Upper lobe of left lung (tissue), 6 donors: ENCODE results near the gene OGFOD3. TPM values are rescaled to one million over a fixed set of nuclear protein-coding genes. Genes with fewer than 3 reads are reported as not detected.
"Not testable (repeated sequence)": the region's sequence is repeated elsewhere in the genome, so short reads cannot be mapped to it uniquely, and the experiment has no call there.

Experiments used
- ATAC-seq, 2 donors: fragments of 200-7000 bp; cut with Tn5 transposase; one replicate each; pipeline ENCODE4 v1.9.1; 2022; ENCODE audit warnings: mild to moderate bottlenecking in 2 of 2, moderate library complexity in 2 of 2; ENCODE audit not compliant: low FRiP score in 2 of 2
- DNase-seq, 2 donors: peaks; one replicate each; pipeline ENCODE4 v3.0.0-alpha.2; 2019 to 2020
- H3K27ac ChIP-seq, 4 donors: fragments of 200-600 bp; sonication (generic); one replicate each; pipeline ENCODE4 v1.5.1; 2016 to 2019
- H3K27me3 ChIP-seq, 4 donors: fragments of 200-600 bp; sonication (generic); one replicate each; pipeline ENCODE4 v1.5.1; 2017 to 2019
- H3K36me3 ChIP-seq, 4 donors: fragments of 200-600 bp; sonication (generic); one replicate each; pipeline ENCODE4 v1.5.1; 2016 to 2019
- H3K4me1 ChIP-seq, 4 donors: fragments of 200-600 bp; sonication (generic); one replicate each; pipeline ENCODE4 v1.5.1; 2018 to 2019
- H3K4me3 ChIP-seq, 4 donors: fragments of 200-600 bp; sonication (generic); one replicate each; pipeline ENCODE4 v1.5.1; 2017 to 2019; ENCODE audit warnings: mild to moderate bottlenecking in 2 of 4, moderate library complexity in 1 of 4
- H3K9me3 ChIP-seq, 4 donors: fragments of 200-600 bp; sonication (generic); one replicate each; pipeline ENCODE4 v1.5.1; 2018 to 2019
- CTCF ChIP-seq, 6 experiments: fragments of 450-650 bp in 4 of 6; fragments of 200-600 bp in 2 of 6; sonication (generic) in 2 of 6; IDR thresholded peaks; one replicate each; pipeline ENCODE4 v1.5.1; 2016 to 2019; ENCODE audit warnings: antibody characterized with exemption in 6 of 6
- EP300 ChIP-seq, 4 donors: sonication (generic); formaldehyde crosslinking; IDR thresholded peaks; one replicate each; pipeline ENCODE4 v1.5.1; 2017; ENCODE audit warnings: antibody characterized with exemption in 4 of 4, control low read depth in 2 of 4
- POLR2A ChIP-seq, 4 donors: fragments of 450-650 bp; IDR thresholded peaks; one replicate each; pipeline ENCODE4 v1.5.1; 2016 to 2017; ENCODE audit warnings: antibody characterized with exemption in 4 of 4, mild to moderate bottlenecking in 2 of 4
- POLR2AphosphoS5 ChIP-seq, 2 donors: sonication (generic); formaldehyde crosslinking; IDR thresholded peaks; one replicate each; pipeline ENCODE4 v1.5.1; 2017; ENCODE audit warnings: antibody characterized with exemption in 2 of 2
- WGBS, 2 donors: methylation state at CpG; one replicate each; pipeline ENCODE4 v1.1.5; 2017 to 2018; 5-methylcytosine and 5-hydroxymethylcytosine counted together
- total RNA-seq, 6 donors: library from RNA; depleted of rRNA in 4 of 6; stranded (reverse); fragments of >200 nt in 4 of 6; gene quantifications; one replicate each; pipeline versions ENCODE4 v1.1.0 to v1.2.1, GENCODE V29; 2016 to 2021
- donor health status: DM: no; HTN: no; CAD: no; lungs with moderate emphysema.
- donor health status: DM: no; HTN: yes; CAD: no; lungs with severe emphysema.

OGFOD3 gene
- total RNA-seq, 6 donors from 2014 or later, result 20.0 to 76.9 (median 38.2) TPM

- Histone ChIP-seq H3K27me3 (peaks cover 0 to 22% (median 8%) of the 10 kb centered on the region in 4 donors), H3K9me3 (no peaks in the 10 kb centered on the region), H3K4me3 (no peak overlapping the region), H3K36me3 (no peaks in the 10 kb centered on the region), H3K27ac (no peak overlapping the region), H3K4me1 (peaks cover 7 to 18% (median 9%) of the 10 kb centered on the region in 4 donors)
- 50 to 78% methylated on average over 6 to 8 of the region's 18 CpGs for WGBS, 2 donors
- no peak for TF ChIP-seq CTCF (IDR thresholded peaks at IDR 0.05)
- TF ChIP-seq POLR2A (IDR thresholded peaks at IDR 0.05), result no peak
- TF ChIP-seq POLR2AphosphoS5 (IDR thresholded peaks at IDR 0.05), result no peak
- TF ChIP-seq EP300 (IDR thresholded peaks at IDR 0.05), result no peak
- ATAC-seq (no peak), DNase-seq (peak in 1 of 2 donors; percentile 63)
Observed at GRCh38 chr17:82383411-82383810, 35.0 kb downstream of the OGFOD3 start.

DNA sequence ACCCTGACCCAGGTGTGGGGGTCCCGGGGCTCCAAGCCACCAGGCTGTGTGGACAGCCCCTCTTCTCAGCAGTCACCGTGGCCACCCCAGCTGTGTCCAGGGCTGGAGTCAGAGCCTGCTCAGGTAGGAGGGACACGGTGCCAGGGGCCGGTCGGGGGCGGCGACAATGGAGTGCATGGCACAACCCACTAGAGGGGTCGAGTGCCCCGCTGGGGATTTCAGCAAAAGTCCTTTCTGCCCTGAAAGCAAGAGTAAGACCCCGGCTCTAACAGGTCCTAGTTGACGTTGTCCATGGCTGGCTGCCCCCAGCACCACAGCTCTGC, 35.5 kb downstream of the OGFOD3 start:
- no peak for ATAC-seq
- DNase-seq, result peak in 1 of 2 donors; percentile 76
- Histone ChIP-seq H3K4me3 (no peak overlapping the region), H3K4me1 (peaks cover 7 to 18% (median 9%) of the 10 kb centered on the region in 4 donors), H3K9me3 (no peaks in the 10 kb centered on the region), H3K27ac (no peak overlapping the region), H3K27me3 (peaks cover 0 to 22% (median 8%) of the 10 kb centered on the region in 4 donors), H3K36me3 (no peaks in the 10 kb centered on the region)
- 84% methylated on average over 10 of the region's 11 CpGs; no CpG with 5 or more reads in 1 of the 2 donors for WGBS, 2 donors
- TF ChIP-seq POLR2A (IDR thresholded peaks at IDR 0.05) (no peak), EP300 (IDR thresholded peaks at IDR 0.05) (no peak), CTCF (IDR thresholded peaks at IDR 0.05) (no peak), POLR2AphosphoS5 (IDR thresholded peaks at IDR 0.05) (no peak)

DNA sequence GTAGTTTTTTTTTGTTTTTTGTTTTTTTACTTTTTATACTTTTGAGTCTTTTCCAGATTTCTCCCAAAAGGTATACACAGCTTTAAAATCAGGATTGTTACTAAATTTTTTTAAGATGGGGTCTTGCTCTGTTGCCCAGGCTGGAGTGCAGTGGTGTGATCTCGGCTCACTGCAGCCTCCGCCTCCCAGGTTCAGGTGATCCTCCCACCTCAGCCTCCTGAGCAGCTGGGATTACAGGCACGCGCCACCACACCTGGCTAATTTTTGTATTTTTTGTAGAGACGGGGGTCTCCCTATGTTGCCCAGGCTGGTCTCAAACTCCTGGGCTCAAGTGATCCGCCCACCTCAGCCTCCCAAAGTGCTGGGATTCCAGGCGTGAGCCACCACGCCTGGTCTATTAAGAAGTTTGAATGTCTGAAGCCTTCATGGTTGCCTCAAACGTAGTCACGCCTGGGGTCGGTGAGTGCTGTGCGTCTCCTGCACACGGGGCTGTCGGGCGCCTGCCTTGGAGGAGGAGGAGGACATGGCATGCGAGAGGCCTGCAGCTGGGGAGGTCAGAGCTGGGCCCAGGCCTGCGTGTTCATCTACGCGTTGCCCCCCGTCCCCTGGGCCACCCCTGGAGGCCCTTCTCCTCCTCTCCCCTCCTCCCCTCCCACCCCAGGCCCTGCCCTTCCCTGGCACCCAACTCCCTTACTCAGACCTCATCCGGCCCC, 36.0 kb downstream of the OGFOD3 start:
- peak in 1 of 2 donors; percentile 59 for DNase-seq
- Histone ChIP-seq H3K27me3 (peaks cover 0 to 22% (median 8%) of the 10 kb centered on the region in 4 donors), H3K4me1 (peaks cover 7 to 18% (median 9%) of the 10 kb centered on the region in 4 donors)
- not testable (repeated sequence) for H3K4me3 ChIP-seq, ATAC-seq, H3K9me3 ChIP-seq, H3K27ac ChIP-seq, H3K36me3 ChIP-seq
- WGBS, 2 donors, result 80 to 91% methylated on average over 12 to 17 of the region's 21 CpGs

DNA sequence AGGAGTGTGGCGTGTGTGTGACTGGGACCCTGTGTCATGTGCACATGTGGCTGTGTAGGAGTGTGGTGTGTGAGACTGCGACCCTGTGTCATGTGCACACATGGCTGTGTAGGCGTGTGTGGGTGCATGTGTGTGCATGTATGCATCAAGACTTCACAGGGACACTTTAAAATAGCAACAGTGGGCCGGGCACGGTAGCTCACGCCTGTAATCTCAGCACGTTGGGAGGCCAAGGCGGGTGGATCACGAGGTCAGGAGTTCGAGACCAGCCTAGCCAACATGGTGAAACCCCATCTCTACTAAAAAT, 36.7 kb downstream of the OGFOD3 start:
- peaks cover 7 to 12% (median 9%) of the 10 kb centered on the region in 4 donors for H3K4me1 ChIP-seq
- H3K4me3 ChIP-seq, ATAC-seq, H3K36me3 ChIP-seq, H3K9me3 ChIP-seq, DNase-seq, H3K27ac ChIP-seq: not testable (repeated sequence)
- peaks cover 0 to 20% (median 6%) of the 10 kb centered on the region in 4 donors for H3K27me3 ChIP-seq
- WGBS, 2 donors, result 75 to 83% methylated on average over 10 of the region's 10 CpGs

DNA sequence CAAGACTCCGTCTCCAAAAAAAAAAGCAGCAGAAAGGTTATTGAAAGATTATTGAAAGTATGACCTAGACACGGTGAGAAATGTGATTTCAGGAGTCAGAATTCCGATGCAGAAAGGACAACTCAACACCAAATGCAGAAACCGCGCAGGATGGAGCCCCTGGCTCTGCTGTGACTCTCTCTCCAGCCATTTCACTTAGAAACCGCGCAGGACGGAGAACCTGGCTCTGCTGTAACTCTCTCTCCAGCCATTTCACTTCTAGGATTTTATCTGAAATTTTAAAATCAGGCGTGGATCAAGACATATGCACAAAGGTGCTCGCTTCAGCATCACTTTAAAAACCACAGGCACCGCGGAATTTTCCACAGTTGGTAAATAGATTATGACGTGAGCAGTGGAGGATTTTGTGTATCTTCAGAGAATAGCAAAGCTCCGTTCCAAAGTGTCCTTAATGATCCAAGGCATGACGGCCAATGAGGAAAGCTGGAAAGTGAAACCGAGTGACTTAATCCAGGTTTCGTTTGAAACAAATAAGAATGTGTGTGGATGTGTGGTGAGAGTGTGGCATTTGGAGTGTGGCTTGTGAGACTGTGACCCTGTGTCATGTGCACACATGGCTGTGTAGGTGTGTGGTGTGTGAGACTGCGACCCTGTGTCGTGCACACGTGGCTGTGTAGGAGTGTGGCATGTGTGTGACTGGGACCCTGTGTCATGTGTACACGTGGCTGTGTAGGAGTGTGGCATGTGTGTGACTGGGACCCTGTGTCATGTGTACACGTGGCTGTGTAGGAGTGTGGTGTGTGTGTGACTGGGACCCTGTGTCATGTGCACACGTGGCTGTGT, 37.3 kb downstream of the OGFOD3 start:
- H3K9me3 ChIP-seq, result no peaks in the 10 kb centered on the region
- peaks cover 7 to 12% (median 9%) of the 10 kb centered on the region in 4 donors for H3K4me1 ChIP-seq
- H3K4me3 ChIP-seq, result no peak overlapping the region
- TF ChIP-seq POLR2A (IDR thresholded peaks at IDR 0.05), result no peak
- no peak for TF ChIP-seq EP300 (IDR thresholded peaks at IDR 0.05)
- no peak for TF ChIP-seq POLR2AphosphoS5 (IDR thresholded peaks at IDR 0.05)
- no peak for TF ChIP-seq CTCF (IDR thresholded peaks at IDR 0.05)
- WGBS, 2 donors, result 61 to 67% methylated on average over 23 of the region's 23 CpGs
- H3K36me3 ChIP-seq, result no peaks in the 10 kb centered on the region
- peaks cover 0 to 16% (median 4%) of the 10 kb centered on the region in 4 donors for H3K27me3 ChIP-seq
- ATAC-seq (no peak), DNase-seq (no peak)
- no peak overlapping the region for H3K27ac ChIP-seq
